Cortex of kidney (tissue), 1 donor: ENCODE results near the gene HRH3.

ENCODE experiments used
- DNase-seq: peaks from one replicate; lab custom pipeline; 2025; lab: John Stamatoyannopoulos, UW

The HRH3 gene

GRCh38 chr20:62197801-62198200, 22.3 kb downstream of the HRH3 start:
- DNase-seq = no peak

- no peak for DNase-seq
Observed at GRCh38 chr20:62197311-62197710, 22.8 kb downstream of the HRH3 start.

DNA sequence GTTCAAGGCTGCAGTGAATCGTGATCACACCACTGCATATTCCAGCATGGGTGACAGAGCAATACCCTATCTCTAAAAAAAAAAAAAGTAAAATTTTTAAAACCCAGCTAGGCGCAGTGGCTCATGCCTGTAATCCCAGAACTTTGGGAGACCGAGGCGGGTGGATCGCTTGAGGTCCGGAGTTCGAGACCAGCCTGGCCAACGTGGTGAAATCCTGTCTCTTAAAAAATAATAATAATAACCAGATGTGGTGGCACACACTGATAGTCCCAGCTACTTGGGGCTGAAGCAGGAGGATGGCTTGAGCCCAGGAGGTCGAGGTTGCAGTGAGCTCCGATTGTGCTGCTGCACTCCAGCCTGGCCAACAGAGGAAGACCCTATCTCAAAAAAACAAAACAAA, 23.8 kb downstream of the HRH3 start:
- DNase-seq = no peak

GRCh38 chr20:62195736-62196135, 24.3 kb downstream of the HRH3 start:
- DNase-seq = no peak

- DNase-seq = no peak
Observed at GRCh38 chr20:62195075-62195405, 25.0 kb downstream of the HRH3 start.

DNA sequence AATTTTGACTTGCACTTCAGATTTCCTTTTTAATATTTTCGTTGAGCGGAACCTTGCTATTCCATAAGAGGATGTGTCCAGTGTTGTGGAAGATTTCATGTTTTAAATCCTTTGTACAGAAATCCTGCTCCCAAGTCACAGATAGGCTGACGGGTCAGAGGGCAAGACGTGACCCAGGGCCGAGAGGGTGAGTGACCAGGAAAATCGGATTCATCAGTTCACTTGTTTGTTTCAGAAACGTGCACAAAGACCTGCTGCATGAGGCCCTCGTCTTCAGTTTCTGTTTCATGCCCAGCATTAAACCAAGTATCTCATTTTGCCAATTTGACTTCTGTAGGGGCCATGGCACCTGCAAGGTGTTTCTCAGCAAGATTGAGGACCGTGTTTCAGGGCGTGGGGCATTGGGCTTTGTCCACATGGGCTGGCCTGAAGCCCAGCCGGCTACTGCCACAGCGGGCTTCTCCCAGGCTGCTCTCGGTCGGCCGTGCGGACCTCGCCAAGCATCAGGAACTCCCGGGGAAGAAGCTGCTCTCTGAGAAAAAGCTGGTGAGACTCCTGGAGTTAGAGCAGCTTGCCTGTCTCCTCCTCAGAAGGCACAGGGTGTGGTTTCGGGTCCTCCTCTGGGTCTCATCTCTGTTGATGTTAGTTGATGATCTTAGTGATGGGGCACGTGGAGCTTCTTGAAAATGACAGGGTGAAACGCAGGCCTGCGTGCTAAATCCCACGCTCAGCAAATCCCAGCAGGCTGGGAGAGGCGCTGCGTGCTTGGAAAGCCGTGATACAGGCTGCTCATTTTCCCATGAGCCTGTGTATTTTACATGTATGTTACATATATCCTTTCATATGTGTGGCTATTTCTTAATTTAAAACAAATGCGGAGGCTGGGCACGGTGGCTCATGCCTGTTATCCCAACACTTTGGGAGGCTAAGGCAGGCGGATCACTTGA, 26.7 kb downstream of the HRH3 start:
- DNase-seq = no peak

GRCh38 chr20:62192635-62193034, 27.4 kb downstream of the HRH3 start:
- no peak for DNase-seq

DNA sequence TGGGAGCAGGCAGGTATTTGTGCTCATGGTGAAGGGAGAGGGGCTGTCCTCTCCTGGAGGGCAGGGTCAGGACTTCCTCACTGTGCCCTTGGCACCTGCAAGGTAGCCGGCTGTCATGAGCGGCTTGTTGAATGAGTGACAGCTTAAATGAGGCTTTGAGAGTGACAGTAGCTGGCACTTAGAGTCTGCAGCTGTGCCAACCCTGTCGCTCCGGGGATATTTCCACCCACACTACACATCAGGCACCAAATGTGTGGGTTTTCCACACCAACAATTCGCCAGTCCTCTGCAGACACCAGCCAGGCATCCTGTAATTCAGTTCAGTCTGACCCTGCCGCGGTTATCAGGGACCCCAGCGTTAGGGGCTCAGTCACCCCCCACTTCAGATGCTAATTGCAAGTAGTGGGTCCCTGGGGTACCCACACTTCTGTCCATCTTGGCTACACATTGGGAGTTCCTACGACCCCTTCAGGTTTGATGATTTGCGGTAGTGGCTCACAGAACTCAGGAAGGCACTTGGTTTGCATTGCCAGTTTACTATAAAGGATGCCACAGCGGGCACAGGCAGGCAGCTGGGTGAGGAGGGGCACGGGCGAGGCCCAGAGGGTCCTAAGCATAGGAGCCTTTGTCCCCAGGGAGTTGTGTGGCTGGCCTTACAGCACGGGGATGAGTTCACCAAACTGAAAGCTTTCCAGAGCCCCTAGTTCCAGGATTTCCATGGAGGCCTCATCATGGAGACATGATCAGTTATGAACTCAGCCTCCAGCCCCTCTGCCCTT, 28.1 kb downstream of the HRH3 start:
- no peak for DNase-seq

DNA sequence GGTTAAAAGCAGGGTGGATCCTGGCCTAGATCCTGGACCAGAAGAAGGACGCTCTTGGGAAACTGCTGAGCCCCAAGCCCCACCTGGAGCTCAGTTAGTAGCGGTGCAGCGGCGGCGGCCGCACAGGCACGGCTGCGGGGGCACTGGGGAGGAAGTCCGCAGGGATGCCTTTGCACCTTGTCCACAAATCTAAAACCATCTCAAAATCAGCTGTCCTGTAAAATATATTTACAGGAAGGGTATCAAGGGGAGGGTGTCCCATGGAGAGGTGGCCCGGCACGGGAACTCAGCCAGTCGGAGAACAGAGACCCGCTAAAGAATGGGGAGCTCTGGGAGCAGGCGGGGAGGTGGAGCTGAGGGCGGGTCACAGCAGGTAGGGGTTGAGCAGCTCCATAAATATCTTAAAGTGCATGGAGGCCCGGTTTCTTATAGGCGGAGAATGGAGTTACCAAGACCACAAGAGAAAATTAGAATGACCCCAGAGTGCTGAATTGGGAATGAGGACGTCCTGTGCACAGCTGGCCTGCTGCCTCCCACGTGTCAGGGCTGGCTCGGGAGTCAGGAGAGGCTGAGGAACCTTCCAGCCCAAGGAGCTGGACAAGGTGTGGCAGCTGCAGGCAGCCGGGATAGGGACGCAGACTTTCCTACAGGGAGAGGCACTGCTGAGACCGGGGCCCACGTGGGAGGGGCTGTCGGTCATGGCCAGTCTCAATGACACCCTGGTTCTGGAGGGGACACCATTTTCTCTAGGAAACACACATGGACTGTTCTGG, 29.3 kb downstream of the HRH3 start:
- no peak for DNase-seq

DNA sequence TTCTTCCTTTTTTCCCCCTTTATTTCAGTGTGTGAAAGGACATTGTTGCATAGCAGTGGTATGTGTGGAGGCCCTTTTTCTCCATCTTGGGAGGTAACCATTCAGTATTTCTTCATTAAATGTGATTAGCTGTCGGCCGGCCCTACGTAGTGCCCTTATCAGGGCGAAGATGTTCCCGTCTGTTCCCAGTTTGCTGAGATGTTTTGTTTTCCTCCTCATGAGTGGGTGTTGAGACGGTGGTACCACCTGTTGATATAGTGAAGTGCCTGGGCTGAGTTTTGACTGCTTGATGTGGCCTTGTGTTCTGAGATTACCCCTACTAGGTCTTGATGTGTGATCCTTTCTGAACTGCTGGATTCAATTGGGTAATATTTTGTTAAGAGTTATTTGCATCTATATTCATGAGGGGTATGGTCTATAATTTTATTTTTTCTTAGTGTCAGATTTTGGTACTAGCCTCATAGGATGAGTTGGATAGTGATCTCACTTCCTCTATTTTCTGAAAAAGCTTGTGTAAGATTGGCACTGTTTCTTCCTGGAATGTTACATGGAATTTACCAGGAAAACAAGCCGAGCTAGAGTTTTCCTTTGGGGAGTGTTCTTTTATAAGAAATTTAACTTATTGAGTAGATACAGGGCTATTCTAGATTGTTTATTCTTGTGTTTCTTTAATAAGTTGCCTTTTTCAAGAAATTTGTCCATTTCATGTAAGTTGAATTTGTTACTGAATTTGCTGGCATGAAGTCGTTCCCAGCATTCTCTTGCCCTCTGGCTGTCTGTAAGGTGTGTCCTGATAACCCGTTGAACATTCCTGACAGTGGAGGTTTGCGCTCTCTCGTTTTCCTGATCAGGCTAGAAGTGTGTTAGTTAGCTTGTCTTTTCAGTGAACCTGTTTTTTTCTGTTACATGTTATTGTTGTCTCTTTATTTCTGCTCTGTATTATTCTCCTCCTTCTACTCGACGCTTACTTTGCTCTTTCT, 32.9 kb downstream of the HRH3 start:
- DNase-seq = no peak

- DNase-seq = no peak
Observed at GRCh38 chr20:62186096-62186426, 34.0 kb downstream of the HRH3 start.

DNA sequence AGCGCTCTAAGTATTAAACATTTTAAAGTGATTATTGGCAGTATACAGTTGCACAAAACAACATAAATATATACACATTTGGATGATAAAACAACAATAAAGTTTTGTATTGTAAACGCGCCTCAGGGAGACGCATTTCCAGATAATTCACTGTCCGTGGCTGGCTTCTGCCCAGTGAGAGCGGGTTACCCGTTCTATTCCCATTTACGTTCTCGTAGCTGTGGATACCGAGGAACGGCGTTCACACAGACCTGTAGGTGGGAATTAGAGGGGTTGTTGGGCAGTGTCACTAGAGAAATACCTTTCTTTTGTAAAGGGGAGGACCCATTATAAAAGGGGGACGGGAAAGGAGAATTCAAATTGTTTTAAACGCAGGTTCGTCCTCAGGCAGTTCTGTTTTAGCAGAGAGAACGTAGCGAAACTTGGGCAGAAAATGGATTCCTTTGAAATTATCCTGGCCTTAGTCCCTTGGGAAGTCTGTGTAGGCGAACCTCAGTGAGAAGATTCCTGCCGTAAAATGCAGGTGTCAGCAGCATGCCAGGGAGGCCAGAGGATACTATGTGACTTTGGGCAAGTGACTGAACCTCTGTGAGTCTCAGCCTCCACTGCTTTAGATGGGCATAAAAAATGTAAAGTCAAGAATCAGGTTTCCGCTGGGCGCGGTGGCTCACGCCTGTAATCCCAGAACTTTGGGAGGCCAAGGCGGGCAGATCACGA, 36.5 kb downstream of the HRH3 start:
- DNase-seq = no peak

DNA sequence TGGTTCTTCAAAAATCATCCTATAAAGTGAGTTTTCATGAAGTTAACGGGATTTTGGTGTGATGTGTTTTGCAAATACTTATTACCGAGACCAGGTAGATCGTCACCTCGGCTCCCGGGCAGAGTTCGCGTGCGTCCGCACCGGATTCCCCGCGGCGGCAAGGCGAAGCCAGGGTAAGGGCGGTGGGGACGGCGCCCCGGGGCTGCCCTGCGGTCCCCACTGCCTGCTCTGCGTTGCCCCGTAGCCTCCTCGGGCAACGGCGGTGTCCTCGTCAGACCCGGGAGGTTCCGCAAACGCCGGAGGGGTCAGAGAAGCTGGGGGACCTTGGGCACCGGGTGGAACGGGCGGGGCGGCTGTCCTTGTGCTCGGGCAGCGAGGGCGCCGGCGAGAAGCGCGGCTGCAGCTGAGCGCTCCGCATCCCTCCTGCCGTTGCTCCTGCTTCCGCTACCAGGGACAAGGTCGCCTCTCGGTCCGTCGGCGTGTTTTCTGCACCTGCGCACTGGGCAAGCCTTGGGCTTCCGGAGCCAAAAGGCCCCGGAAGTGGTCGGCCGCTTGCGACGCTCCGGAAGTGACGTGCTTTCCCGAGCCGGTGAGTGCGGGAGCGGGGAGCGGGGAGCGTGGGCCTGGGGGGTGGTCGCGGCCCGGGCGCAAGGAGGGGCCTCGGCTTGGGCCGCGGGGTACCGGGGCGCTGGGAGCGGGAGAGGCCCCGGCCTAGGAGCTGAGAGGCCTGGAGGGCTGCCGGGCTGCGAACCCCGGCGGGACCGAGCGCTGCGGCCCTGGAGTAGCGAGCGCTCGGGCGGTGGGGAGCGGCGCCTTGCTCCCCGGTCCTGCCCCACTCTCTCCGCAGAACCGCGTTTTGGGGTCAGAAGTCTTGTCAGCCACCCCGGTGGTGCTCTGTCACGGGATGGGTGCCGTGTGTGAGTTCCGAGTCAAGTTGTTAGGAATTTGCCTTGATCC, 37.3 kb downstream of the HRH3 start, which contains the start of gene MTG2:
TSS of gene MTG2 (plus strand) at position 560 of the 957 bp plus-strand sequence. CDS start 10,393 bp downstream, outside the sequence.
- peak; percentile 66 for DNase-seq

GRCh38 chr20:62181808-62182207, 38.3 kb downstream of the HRH3 start:
- DNase-seq = no peak

- no peak for DNase-seq
Observed at GRCh38 chr20:62179162-62179504, 40.9 kb downstream of the HRH3 start.

- no peak for DNase-seq
Observed at GRCh38 chr20:62178316-62179161, 41.5 kb downstream of the HRH3 start.

GRCh38 chr20:62177307-62177706, 42.8 kb downstream of the HRH3 start:
- no peak for DNase-seq

- DNase-seq = no peak
Observed at GRCh38 chr20:62176866-62177265, 43.2 kb downstream of the HRH3 start.

DNA sequence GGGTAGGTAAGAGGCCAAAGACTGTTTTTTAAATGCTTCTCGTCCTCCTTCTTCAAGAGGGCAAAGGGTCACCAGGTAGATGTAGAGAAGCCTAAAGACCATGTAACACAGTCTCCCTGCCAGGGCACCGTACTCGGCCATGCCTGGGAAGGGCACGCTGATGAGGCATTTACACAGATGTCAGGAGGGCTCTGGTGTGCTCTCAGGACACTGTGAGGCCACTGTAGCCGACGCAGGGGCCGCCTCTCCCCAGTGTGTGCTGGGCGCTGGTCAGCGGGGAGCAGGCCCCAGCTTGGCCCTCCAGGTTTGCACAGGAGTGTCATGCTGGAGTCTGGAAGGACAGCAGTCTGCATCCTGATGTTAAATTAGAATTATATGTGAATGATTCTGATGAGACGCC, 44.4 kb downstream of the HRH3 start:
- no peak for DNase-seq
